H1 (cell line): ENCODE data around the gene SCNN1G. TPM values are rescaled to one million over a fixed set of nuclear protein-coding genes. Genes with fewer than 3 reads are reported as not detected.

Source experiments
- ASH2L ChIP-seq: fragments of 200-600, 300-600 bp; sonication (generic); IDR thresholded peaks from one replicate; pipeline ENCODE4 v1.7.1; 2017; ENCODE audit warnings: low read length
- CBX8 ChIP-seq: fragments of 300-800, 300-1000 bp; sonication (generic); IDR thresholded peaks from 2 replicates; pipeline ENCODE4 v1.7.1; 2016; ENCODE audit warnings: low read depth, low read length, borderline replicate concordance
- E2F6 ChIP-seq: IDR thresholded peaks from 2 replicates; pipeline ENCODE4 v1.6.1; 2012; ENCODE audit warnings: inconsistent platforms
- EP300 ChIP-seq, 2 experiments: IDR thresholded peaks; 1 replicate in 1 of 2; 2 replicates in 1 of 2; pipeline ENCODE4 v1.6.1; 2011 to 2012; ENCODE audit warnings: low read depth in 2 of 2, low read length in 2 of 2, mild to moderate bottlenecking in 2 of 2, borderline replicate concordance in 1 of 2, inconsistent platforms in 1 of 2, moderate library complexity in 1 of 2
- MAX ChIP-seq: IDR thresholded peaks from 2 replicates; pipeline ENCODE4 v1.6.1; 2012; ENCODE audit warnings: inconsistent platforms
- NRF1 ChIP-seq: IDR thresholded peaks from 2 replicates; pipeline ENCODE4 v1.6.1; 2011; ENCODE audit warnings: mild to moderate bottlenecking, low read depth, low read length, improper control_type of control experiment
- PHF8 ChIP-seq: fragments of 200-600 bp; sonication (generic); conservative IDR thresholded peaks from 2 replicates; pipeline ENCODE4 v1.7.1; 2012; ENCODE audit warnings: low read depth, mild to moderate bottlenecking, inconsistent platforms, low read length, moderate library complexity
- SIRT6 ChIP-seq: IDR thresholded peaks from one replicate; pipeline ENCODE4 v1.7.1; 2012; ENCODE audit warnings: low read length, inconsistent platforms
- SP2 ChIP-seq: IDR thresholded peaks from 2 replicates; pipeline ENCODE4 v1.6.1; 2012; ENCODE audit warnings: mild to moderate bottlenecking, low read length, inconsistent platforms
- TAF1 ChIP-seq: IDR thresholded peaks from 2 replicates; pipeline ENCODE4 v1.6.1; 2011; ENCODE audit warnings: mild to moderate bottlenecking, low read depth, low read length
- polyA plus RNA-seq, 7 experiments: library from polyadenylated mRNA; depleted of rRNA in 3 of 7; stranded (reverse) in 5 of 7; unstranded in 2 of 7; fragments of >200 nt in 5 of 7; fragments of 200-250 nt in 2 of 7; gene quantifications; 1 replicate in 5 of 7; 2 replicates in 1 of 7; 4 replicates in 1 of 7; pipeline versions ENCODE4 v1.2.1 to v1.2.3, GENCODE V29; 2011 to 2013; ENCODE audit warnings: missing spikeins in 2 of 7, mixed read lengths in 2 of 7
- total RNA-seq: library from RNA; stranded (reverse); fragmentation: NEBNext Ultra II Directional; extraction: Animal tissue kit (Norgen Biotek cat#: 25700); gene quantifications from 2 replicates; pipeline ENCODE4 v1.2.1, GENCODE V29; 2021

SCNN1G gene
- total and polyA plus RNA-seq, 2 of the 8 experiments (the other 6 are each of a cell fraction or from before 2014, with no cell fraction given), result 0.73 to 1.1 TPM

GRCh38 chr16:23148513-23149266 is 33.9 kb upstream of the SCNN1G start (continued):
- TF ChIP-seq EP300 (IDR thresholded peaks at IDR 0.05; ENCODE audit: borderline replicate concordance in 1 of 2, low read depth in 2 of 2, low read length in 2 of 2), result no peak
- TF ChIP-seq TAF1, result 0 out of 2 replicates have a peak, but pooled peaks have one; percentile 17
- peak; percentile 39; the same call in 1 of the 2 replicates for TF ChIP-seq PHF8
- no peak for TF ChIP-seq CBX8
- TF ChIP-seq SIRT6, result no peak
- no peak for TF ChIP-seq NRF1
- no peak for TF ChIP-seq SP2
- TF ChIP-seq MAX, result peak; percentile 79
- peak; percentile 29 for TF ChIP-seq ASH2L
- peak; percentile 57; the same call in 1 of the 2 replicates for TF ChIP-seq E2F6
